ENCODE results near the gene RPL13A. TPM values are rescaled to one million over a fixed set of nuclear protein-coding genes. Genes with fewer than 3 reads are reported as not detected.

The RPL13A gene
- total and polyA plus RNA-seq, 2 of the 13 experiments (the other 11 are each of a cell fraction or from before 2014, with no cell fraction given): 2,601 to 3,407 TPM

- TF ChIP-seq DZIP1 (CRISPR knock-in tag; IDR thresholded peaks at IDR 0.05): 0 out of 2 replicates have a peak, but pooled peaks have one; percentile 27
- TF ChIP-seq ZNF484 (CRISPR knock-in tag; IDR thresholded peaks at IDR 0.05; ENCODE audit: borderline replicate concordance, low read depth): no peak
- peak; percentile 80 for TF ChIP-seq PRDM10 (CRISPR knock-in tag; IDR thresholded peaks at IDR 0.05; ENCODE audit: low read depth)
- peak; percentile 84 for TF ChIP-seq PPARG (CRISPR knock-in tag; conservative IDR thresholded peaks at IDR 0.05)
- peak; percentile 24 for TF ChIP-seq XRCC5 (optimal IDR thresholded peaks at IDR 0.05; ENCODE audit: low read length)
- TF ChIP-seq POLR2G (IDR thresholded peaks at IDR 0.05; ENCODE audit: low read depth, low read length): peak; percentile 86
- no peak for TF ChIP-seq ZNF121 (CRISPR knock-in tag; IDR thresholded peaks at IDR 0.05)
- no peak for TF ChIP-seq KLF11 (CRISPR knock-in tag; IDR thresholded peaks at IDR 0.05)
- TF ChIP-seq TAF1 (CRISPR knock-in tag; IDR thresholded peaks at IDR 0.05): peak; percentile 87
- peak; percentile 82 for TF ChIP-seq ZNF263 (CRISPR knock-in tag; IDR thresholded peaks at IDR 0.05)
- TF ChIP-seq RAD21 (CRISPR knock-in tag; IDR thresholded peaks at IDR 0.05): 0 out of 2 replicates have a peak, but pooled peaks have one; percentile 20
- TF ChIP-seq PAXIP1 (CRISPR knock-in tag; conservative IDR thresholded peaks at IDR 0.05): peak; percentile 71
- peak; percentile 51 for TF ChIP-seq THRA (CRISPR knock-in tag; IDR thresholded peaks at IDR 0.05; ENCODE audit: borderline replicate concordance)
- TF ChIP-seq KLF16 (CRISPR knock-in tag; IDR thresholded peaks at IDR 0.05): peak in 1 of 2 experiments; percentile 69; a peak in 1 of 4 replicates
- TF ChIP-seq DRAP1 (CRISPR knock-in tag; IDR thresholded peaks at IDR 0.05): peak; percentile 76
- peak; percentile 62; the same call in 1 of the 2 replicates for TF ChIP-seq ZNF451 (CRISPR knock-in tag; IDR thresholded peaks at IDR 0.05)
Measured at GRCh38 chr19:49512970-49513745, 25.8 kb downstream of the RPL13A start (continued).

Measured in HepG2 (cell line).